LNCAP (cell line): ENCODE results near the gene ZDHHC22.

Experiments used
- TF ChIP-seq, protein P1 (sequence below): fragments of 450-650 bp; IDR thresholded peaks from 2 replicates; pipeline ENCODE4 v1.5.1; 2017; ENCODE audit warnings: mild to moderate bottlenecking

ZDHHC22 gene

DNA sequence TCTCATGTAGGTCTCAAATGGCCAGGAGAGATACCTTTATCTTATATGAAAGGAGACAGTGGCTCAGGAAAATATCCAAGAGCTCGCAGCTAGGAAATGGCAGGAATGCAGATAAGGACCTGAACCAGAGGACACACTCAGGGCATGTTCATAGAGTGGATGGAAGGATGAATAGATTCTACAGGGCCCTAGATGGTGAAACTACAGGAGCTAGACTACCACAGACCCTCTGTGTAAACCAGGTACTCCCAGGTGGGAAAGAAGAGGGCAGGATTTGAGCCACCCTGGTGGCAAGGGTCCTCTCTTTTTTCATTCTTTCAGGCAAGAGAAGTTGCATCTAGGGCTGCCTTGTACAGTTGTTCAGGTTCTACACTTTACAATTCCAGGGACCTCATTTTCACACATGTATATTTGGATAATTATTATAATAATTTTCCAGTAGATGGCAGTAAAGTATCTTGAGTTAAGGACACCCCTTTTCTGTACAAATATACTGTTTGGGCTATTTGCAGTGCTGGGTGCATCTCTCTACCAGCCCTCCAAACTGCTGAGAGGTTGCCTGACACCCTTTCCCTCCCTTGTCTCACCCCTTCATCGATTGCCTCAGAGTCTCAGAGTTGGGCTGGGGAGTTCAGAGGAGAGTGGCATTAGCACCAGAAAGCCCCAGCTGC, 10.5 kb upstream of the ZDHHC22 start:
- TF ChIP-seq, protein P1, sequence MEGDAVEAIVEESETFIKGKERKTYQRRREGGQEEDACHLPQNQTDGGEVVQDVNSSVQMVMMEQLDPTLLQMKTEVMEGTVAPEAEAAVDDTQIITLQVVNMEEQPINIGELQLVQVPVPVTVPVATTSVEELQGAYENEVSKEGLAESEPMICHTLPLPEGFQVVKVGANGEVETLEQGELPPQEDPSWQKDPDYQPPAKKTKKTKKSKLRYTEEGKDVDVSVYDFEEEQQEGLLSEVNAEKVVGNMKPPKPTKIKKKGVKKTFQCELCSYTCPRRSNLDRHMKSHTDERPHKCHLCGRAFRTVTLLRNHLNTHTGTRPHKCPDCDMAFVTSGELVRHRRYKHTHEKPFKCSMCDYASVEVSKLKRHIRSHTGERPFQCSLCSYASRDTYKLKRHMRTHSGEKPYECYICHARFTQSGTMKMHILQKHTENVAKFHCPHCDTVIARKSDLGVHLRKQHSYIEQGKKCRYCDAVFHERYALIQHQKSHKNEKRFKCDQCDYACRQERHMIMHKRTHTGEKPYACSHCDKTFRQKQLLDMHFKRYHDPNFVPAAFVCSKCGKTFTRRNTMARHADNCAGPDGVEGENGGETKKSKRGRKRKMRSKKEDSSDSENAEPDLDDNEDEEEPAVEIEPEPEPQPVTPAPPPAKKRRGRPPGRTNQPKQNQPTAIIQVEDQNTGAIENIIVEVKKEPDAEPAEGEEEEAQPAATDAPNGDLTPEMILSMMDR = peak; percentile 24; the same call in 1 of the 2 replicates

DNA sequence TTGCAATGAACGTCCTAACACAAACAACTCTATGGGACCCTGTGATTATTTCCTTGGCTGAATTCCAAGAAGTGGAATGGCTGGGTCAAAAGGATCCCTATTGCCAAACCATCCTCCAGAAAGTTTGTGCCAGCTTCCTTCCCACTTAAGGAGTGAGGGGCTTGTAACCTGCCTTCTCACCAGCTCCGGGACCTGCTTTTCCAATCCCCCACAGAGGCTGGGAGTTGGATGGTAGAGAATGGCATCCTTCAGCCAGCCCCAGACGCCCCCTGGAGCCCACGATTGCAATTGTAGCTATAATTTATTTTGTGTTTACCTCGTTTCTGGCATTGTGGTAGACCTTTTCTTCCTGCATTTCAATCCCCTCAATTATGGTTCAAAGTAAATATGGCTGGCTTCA, 9.7 kb upstream of the ZDHHC22 start:
- TF ChIP-seq, protein P1 = peak; percentile 49

DNA sequence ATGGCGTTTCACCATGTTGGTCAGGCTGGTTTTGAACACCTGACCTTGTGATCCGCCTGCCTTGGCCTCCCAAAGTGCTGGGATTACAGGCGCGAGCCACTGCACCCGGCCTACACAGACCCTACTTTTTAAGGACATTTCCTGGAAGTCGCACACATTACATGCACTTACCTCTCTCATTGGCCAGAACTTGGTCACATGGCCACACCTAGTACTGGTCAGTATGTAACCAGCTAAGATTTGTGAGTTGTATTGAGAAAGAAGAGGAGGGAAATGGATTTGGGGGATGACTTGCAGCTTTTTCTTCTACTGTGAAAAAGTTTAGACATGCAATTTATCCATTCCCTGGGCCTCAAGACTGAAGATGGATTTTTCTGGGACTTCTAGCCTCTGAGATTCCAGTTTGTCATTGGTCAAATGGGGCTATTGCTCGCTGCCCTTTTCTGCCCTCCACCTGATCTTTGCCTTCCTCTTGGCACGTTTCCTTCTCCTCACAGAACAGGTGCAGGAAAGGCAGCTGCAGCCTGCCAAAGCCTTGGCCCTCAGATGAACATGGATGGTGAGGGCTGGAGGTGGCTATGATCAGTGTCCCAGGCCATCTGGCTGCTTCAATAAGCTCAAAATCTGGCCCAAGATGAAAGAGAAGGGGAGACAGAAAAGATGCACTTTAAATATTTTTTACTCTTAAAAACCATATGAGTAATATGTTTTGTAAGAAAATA, 7.1 kb upstream of the ZDHHC22 start:
- TF ChIP-seq, protein P1 = no peak

DNA sequence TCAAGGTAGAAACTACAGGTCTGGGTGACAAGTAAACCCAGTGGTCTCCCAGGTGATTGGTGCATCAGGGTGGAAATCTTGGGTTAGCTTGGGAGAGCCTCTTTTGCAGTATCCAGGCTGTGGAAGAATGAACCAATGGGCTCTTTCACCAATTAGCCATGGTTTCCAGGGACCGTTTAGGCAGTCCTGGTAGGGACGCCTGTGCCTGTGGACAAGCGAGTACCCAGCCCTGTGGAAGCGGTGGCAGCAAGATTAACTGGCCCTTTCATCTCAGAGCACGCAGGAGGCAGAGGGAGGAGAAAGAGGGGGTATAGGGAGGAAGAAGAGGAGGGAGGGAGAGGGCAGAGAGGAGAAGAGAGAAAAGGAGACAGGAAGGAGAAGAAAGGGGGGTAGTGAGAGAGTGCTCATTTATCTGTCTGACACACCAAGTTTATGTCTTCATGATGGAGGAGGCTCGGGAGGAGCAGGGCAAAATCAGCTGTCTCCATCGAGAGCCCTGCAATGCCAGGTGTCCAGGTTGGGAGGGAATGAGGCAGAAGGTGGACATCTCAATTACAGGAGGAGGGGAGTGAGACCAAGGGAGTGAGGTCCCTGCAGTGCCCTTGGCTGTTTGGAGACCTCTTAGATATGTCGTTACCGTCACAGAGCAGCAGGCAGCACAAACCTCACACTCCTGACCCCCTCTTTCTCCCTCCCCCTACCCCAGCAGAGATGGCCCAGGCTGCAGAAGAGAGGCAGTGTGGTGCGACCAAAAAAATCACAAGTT, 4.6 kb upstream of the ZDHHC22 start:
- TF ChIP-seq, protein P1 = no peak

DNA sequence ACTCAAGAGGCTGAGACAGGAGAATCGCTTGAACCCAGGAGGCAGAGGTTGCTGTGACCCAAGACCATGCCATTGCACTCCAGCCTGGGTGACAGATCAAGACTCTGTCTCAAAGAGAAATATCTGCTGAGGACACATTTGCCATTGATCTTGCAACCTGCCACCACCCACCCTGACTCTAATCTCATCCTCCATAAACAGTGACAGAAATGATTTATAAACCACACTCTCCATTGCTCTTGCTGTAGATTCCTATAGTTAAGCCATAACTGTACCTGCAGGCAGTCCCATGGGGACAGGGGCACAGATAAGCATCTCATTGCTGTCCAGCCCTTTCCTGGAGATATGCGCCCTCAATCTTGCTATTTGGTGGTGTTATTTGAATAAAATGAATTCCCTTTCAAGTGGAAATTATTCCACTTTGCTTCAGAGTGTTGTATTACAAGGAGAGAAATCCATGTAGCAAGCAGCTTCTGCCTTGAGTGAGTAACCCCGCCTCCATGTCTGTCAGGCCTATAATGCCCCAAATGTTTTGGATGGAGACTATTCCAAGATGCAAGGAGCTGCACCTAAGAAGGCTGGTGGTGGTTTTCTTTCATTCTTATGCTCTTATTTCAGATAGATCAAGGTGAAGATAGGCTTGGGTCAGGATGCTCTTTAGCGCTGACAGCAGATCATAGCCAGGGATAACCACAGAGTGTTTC, 3.0 kb upstream of the ZDHHC22 start:
- TF ChIP-seq, protein P1 = no peak

DNA sequence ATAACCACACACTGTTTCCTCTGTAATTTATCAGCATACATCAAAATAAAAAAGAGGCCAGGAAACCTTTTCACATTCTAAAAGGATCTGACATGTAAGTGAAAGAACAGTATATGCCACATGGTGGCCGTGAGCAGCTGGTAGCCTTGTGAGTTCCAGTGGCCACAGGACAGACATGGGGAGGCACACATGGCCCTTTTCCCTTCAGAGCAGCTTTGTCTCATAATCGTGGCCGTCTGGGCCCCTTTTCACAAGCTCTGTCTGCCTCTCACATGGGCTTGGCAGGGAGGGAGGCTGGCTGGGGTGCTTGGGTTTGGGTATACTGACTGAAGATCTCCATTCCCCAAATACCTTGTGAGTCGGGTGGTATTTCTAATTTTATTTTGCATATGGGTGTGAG, 1.5 kb upstream of the ZDHHC22 start:
- TF ChIP-seq, protein P1 = no peak
